ENCODE data around the gene HSD17B14. TPM values are rescaled to one million over a fixed set of nuclear protein-coding genes. Genes with fewer than 3 reads are reported as not detected.
A peak's percentile ranks its signal among the peaks of the same experiment; 100 is the strongest.

HSD17B14 gene
- total RNA-seq, 4 donors from 2014 or later = 0.83 to 9.0 (median 4.8) TPM; not detected in 1

GRCh38 chr19:48841047-48841446 lies 4.8 kb upstream of the HSD17B14 start:
- no peak overlapping the region for H3K4me3 ChIP-seq
- no peaks in the 10 kb centered on the region for H3K27me3 ChIP-seq
- TF ChIP-seq CTCF (IDR thresholded peaks at IDR 0.05) (no peak), POLR2A (IDR thresholded peaks at IDR 0.05) (no peak)
- no peaks in the 10 kb centered on the region for H3K9me3 ChIP-seq
- H3K4me1 ChIP-seq = peaks cover 0 to 16% (median 2%) of the 10 kb centered on the region in 3 donors
- 84 to 89% methylated on average over 4 to 6 of the region's 16 CpGs for WGBS, 2 donors
- intact Hi-C loops (cut with DNase I) = no loop called here
- H3K27ac ChIP-seq = no peak overlapping the region
- DNase-seq = no peak
- peaks cover 0 to 28% (median 0%) of the 10 kb centered on the region in 3 donors for H3K36me3 ChIP-seq

- peaks cover 0 to 12% (median 0%) of the 10 kb centered on the region in 3 donors for H3K36me3 ChIP-seq
- TF ChIP-seq CTCF (IDR thresholded peaks at IDR 0.05) (no peak), POLR2A (IDR thresholded peaks at IDR 0.05) (no peak)
- H3K4me1 ChIP-seq = peaks cover 0 to 25% (median 2%) of the 10 kb centered on the region in 3 donors
- intact Hi-C loops (cut with DNase I) = loop anchor here (2.0 kb wide), 1 partner anchor 43 kb away; no protein-coding TSS in a partner anchor
- WGBS, 2 donors = 25 to 81% methylated on average over 1 to 7 of the region's 9 CpGs
- H3K9me3 ChIP-seq = no peaks in the 10 kb centered on the region
- peak overlapping the region in 3 of 4 donors; percentile 80 to 89 (median 84) for H3K27ac ChIP-seq
- peak overlapping the region in 1 of 4 donors; percentile 44 for H3K4me3 ChIP-seq
- no peaks in the 10 kb centered on the region for H3K27me3 ChIP-seq
- no peak for DNase-seq
These were observed 1.4 kb upstream of the HSD17B14 start for GRCh38 chr19:48837687-48838086.

GRCh38 chr19:48837051-48837524 lies 797 bp upstream of the HSD17B14 start:
- Histone ChIP-seq H3K27me3 (no peaks in the 10 kb centered on the region), H3K4me3 (peak overlapping the region in 3 of 4 donors; percentile 37 to 62 (median 44)), H3K36me3 (peaks cover 0 to 18% (median 0%) of the 10 kb centered on the region in 3 donors), H3K9me3 (no peaks in the 10 kb centered on the region), H3K27ac (peak overlapping the region; percentile 58 to 89 (median 82)), H3K4me1 (peaks cover 0 to 25% (median 2%) of the 10 kb centered on the region in 3 donors)
- WGBS, 2 donors = 28% methylated on average over 10 of the region's 29 CpGs; no CpG with 5 or more reads in 1 of the 2 donors
- no peak for DNase-seq
- no peak for TF ChIP-seq CTCF (IDR thresholded peaks at IDR 0.05)
- peak in 1 of 4 donors; percentile 42 for TF ChIP-seq POLR2A (IDR thresholded peaks at IDR 0.05)
- intact Hi-C loops (cut with DNase I) = loop anchor here (2.0 kb wide), 1 partner anchor 42 kb away; no protein-coding TSS in a partner anchor

GRCh38 chr19:48835734-48836088 lies 580 bp downstream of the HSD17B14 start:
- Histone ChIP-seq H3K27me3 (no peaks in the 10 kb centered on the region), H3K4me1 (peaks cover 0 to 25% (median 2%) of the 10 kb centered on the region in 3 donors), H3K4me3 (peak overlapping the region; percentile 2 to 62 (median 40)), H3K36me3 (peaks cover 0 to 31% (median 0%) of the 10 kb centered on the region in 3 donors), H3K9me3 (no peaks in the 10 kb centered on the region), H3K27ac (peak overlapping the region; percentile 58 to 89 (median 82))
- TF ChIP-seq CTCF (IDR thresholded peaks at IDR 0.05) = peak; percentile 90 to 97 (median 94)
- peak in 1 of 4 donors; percentile 36 for TF ChIP-seq POLR2A (IDR thresholded peaks at IDR 0.05)
- intact Hi-C loops (cut with DNase I) = loop anchor here (2.0 kb wide), 1 partner anchor 41 kb away; no protein-coding TSS in a partner anchor
- peak; percentile 51 for DNase-seq
- 0 to 7% methylated on average over 6 to 9 of the region's 12 CpGs for WGBS, 2 donors

GRCh38 chr19:48833977-48834376 lies 2.3 kb downstream of the HSD17B14 start:
- 70 to 73% methylated on average over 5 of the region's 5 CpGs for WGBS, 2 donors
- intact Hi-C loops (cut with DNase I) = no loop called here
- Histone ChIP-seq H3K27ac (no peak overlapping the region), H3K36me3 (peaks cover 0 to 35% (median 0%) of the 10 kb centered on the region in 3 donors), H3K9me3 (no peaks in the 10 kb centered on the region), H3K4me3 (no peak overlapping the region), H3K4me1 (peaks cover 0 to 25% (median 2%) of the 10 kb centered on the region in 3 donors), H3K27me3 (no peaks in the 10 kb centered on the region)
- DNase-seq = no peak
- TF ChIP-seq POLR2A (IDR thresholded peaks at IDR 0.05) = no peak
- no peak for TF ChIP-seq CTCF (IDR thresholded peaks at IDR 0.05)
